RWPE1 (cell line): ENCODE data around the gene CD81.

Experiments
- CTCF ChIA-PET: fragments of 350-600 bp; sonication (Branson Sonifier 250); formaldehyde crosslinking; extraction: SDS; loops from one replicate; lab custom pipeline; 2021; lab: Yijun Ruan, JAX
- POLR2A ChIA-PET: fragments of 400-600 bp; formaldehyde crosslinking; extraction: SDS; loops from one replicate; lab custom pipeline; 2020; ENCODE audit warnings: antibody characterized with exemption; ENCODE audit not compliant: low non-redundant PET; lab: Yijun Ruan, JAX
- DNase-seq: peaks from one replicate; pipeline ENCODE4 v3.0.0; 2012; ENCODE audit warnings: low spot score
- H3K27ac ChIP-seq: fragments of 450-650 bp; 2 replicates; pipeline ENCODE4 v1.5.1; 2017
- CTCF ChIP-seq: fragments of 450-650 bp; conservative IDR thresholded peaks from 2 replicates; pipeline ENCODE4 v1.5.1; 2017; ENCODE audit warnings: low read depth, mild to moderate bottlenecking

The CD81 gene

GRCh38 chr11:2426826-2427521, 49.9 kb downstream of the CD81 start:
- ChIA-PET CTCF (interaction anchor here (0.7 to 4.0 kb wide), 6 partner anchors 14 to 461 kb away, joined by 3 to 41 read pairs (median 4); no protein-coding TSS in a partner anchor), POLR2A (no interaction called here)
- H3K27ac ChIP-seq: no peak overlapping the region
- DNase-seq: no peak
- no peak for TF ChIP-seq CTCF

- ChIA-PET CTCF (interaction anchor here (0.7 to 4.0 kb wide), 6 partner anchors 14 to 460 kb away, joined by 3 to 41 read pairs (median 4); no protein-coding TSS in a partner anchor), POLR2A (no interaction called here)
- TF ChIP-seq CTCF: no peak
- no peak overlapping the region for H3K27ac ChIP-seq
- DNase-seq: no peak
Observed at GRCh38 chr11:2427721-2428321, 50.7 kb downstream of the CD81 start.

- H3K27ac ChIP-seq: no peak overlapping the region
- CTCF ChIA-PET: interaction anchor here (4.0 kb wide), 1 partner anchor 104 kb away, joined by 41 read pairs; no protein-coding TSS in a partner anchor
- peak; percentile 54 for TF ChIP-seq CTCF
- POLR2A ChIA-PET: no interaction called here
- DNase-seq: peak; percentile 30
Observed at GRCh38 chr11:2428322-2428795, 51.2 kb downstream of the CD81 start.

- CTCF ChIA-PET: interaction anchor here (0.9 kb wide), 1 partner anchor 102 kb away, joined by 3 read pairs; no protein-coding TSS in a partner anchor
- no peak overlapping the region for H3K27ac ChIP-seq
- POLR2A ChIA-PET: no interaction called here
- no peak for TF ChIP-seq CTCF
- DNase-seq: no peak
Observed at GRCh38 chr11:2431395-2431794, 54.3 kb downstream of the CD81 start.

DNA sequence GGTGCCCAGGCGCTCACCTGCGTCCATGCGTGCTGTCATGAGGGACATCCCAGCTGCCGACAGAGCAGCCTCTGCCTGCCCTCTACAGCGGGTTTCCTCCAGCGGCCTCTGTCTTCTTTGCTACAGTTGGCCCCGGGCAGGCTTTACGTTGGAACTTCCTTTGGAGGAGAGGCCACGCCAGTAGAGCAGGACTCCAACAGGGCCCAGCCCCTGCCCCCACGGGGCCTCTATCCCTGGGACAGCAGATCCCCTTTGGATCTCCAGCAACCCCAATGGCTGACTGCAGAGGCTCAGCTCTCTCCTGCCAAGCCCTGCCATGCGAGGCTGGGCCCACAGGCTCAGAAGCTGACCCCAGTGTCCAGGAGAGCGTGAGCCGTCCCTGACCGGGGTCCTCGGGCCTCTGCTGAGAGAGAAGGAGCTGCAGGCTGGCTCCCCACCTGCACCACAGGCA, 55.1 kb downstream of the CD81 start:
- DNase-seq: no peak
- TF ChIP-seq CTCF: no peak
- ChIA-PET CTCF (no interaction called here), POLR2A (no interaction called here)
- no peak overlapping the region for H3K27ac ChIP-seq

DNA sequence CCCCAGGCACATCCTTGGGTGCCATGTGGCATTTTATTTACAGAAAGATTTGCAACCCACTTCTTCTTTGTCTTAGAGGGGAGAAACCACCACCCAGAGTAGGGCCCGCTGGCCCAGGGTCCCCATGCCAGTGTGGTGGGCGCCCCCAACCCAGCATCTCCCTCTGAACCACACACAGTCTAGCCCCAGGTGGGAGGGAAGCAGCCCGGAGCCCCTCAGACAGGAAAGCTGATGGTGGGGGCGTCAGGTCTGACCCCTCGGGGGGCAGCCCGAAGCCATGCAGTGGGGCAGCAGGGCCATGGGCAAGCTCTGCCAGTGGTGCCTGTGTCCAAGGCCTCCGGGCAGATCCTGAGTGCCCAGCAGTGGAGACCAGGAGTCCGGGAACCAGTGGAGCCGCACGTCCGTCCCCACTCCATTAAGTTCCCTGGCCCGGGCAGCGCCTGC, 55.5 kb downstream of the CD81 start:
- TF ChIP-seq CTCF: no peak
- ChIA-PET POLR2A (no interaction called here), CTCF (no interaction called here)
- H3K27ac ChIP-seq: no peak overlapping the region
- DNase-seq: no peak
